GM23338 (cell line): ENCODE data around the gene ZNF8. TPM values are rescaled to one million over a fixed set of nuclear protein-coding genes. Genes with fewer than 3 reads are reported as not detected.

Experiments
- ATAC-seq: fragments of 200-7000 bp; cut with Tn5 transposase; 3 replicates; pipeline ENCODE4 v1.9.1; 2020
- DNase-seq: peaks from one replicate; pipeline ENCODE4 v3.0.0-alpha.2; 2015; ENCODE audit warnings: low spot score
- H2AFZ ChIP-seq: fragments of 200-600 bp; sonication (generic); 2 replicates; pipeline ENCODE4 v1.8.0; 2016; ENCODE audit warnings: antibody characterized with exemption, mild to moderate bottlenecking, moderate library complexity
- H3F3A ChIP-seq: fragments of 200-600 bp; sonication (generic); replicated peaks from 2 replicates; pipeline ENCODE4 v1.8.0; 2017; ENCODE audit warnings: antibody characterized with exemption, mixed run types, low read depth
- H3K27ac ChIP-seq: fragments of 200-600 bp; sonication (generic); 2 replicates; pipeline ENCODE4 v1.6.1; 2016; ENCODE audit warnings: low read depth
- H3K27me3 ChIP-seq: fragments of 200-600 bp; sonication (generic); 2 replicates; pipeline ENCODE4 v1.8.0; 2016; ENCODE audit warnings: mild to moderate bottlenecking, mixed run types, moderate library complexity; ENCODE audit not compliant: insufficient read depth
- H3K36me3 ChIP-seq: fragments of 200-600 bp; sonication (generic); 2 replicates; pipeline ENCODE4 v1.8.0; 2016; ENCODE audit warnings: mild to moderate bottlenecking; ENCODE audit not compliant: insufficient read depth
- H3K4me1 ChIP-seq: fragments of 200-600 bp; sonication (generic); 2 replicates; pipeline ENCODE4 v1.8.0; 2016; ENCODE audit warnings: mild to moderate bottlenecking, moderate library complexity; ENCODE audit not compliant: insufficient read depth
- H3K4me2 ChIP-seq: fragments of 200-600 bp; sonication (generic); 2 replicates; pipeline ENCODE4 v1.7.1; 2017; ENCODE audit warnings: mixed run types
- H3K4me3 ChIP-seq: fragments of 200-600 bp; sonication (generic); 2 replicates; pipeline ENCODE4 v1.6.1; 2016; ENCODE audit warnings: mixed run types
- H3K79me2 ChIP-seq: fragments of 200-600 bp; sonication (generic); replicated peaks from 2 replicates; pipeline ENCODE4 v1.8.0; 2017; ENCODE audit warnings: mild to moderate bottlenecking; ENCODE audit not compliant: insufficient read depth
- H3K9me2 ChIP-seq: fragments of 200-600 bp; sonication (generic); 2 replicates; pipeline ENCODE4 v1.8.0; 2017; ENCODE audit not compliant: insufficient read depth
- H4K20me1 ChIP-seq: fragments of 200-600 bp; sonication (generic); replicated peaks from 2 replicates; pipeline ENCODE4 v1.8.0; 2017; ENCODE audit warnings: mild to moderate bottlenecking; ENCODE audit not compliant: insufficient read depth
- H3K27ac Mint-ChIP-seq: 2 replicates; pipeline ENCODE4 v1.8.0; 2020; ENCODE audit warnings: inconsistent platforms, mild to moderate bottlenecking, moderate library complexity, mixed read lengths
- H3K27me3 Mint-ChIP-seq: 3 replicates; pipeline ENCODE4 v1.8.0; 2022; ENCODE audit warnings: low read depth, mild to moderate bottlenecking, moderate library complexity, mixed read lengths, inconsistent platforms; ENCODE audit not compliant: insufficient read depth, poor library complexity
- H3K36me3 Mint-ChIP-seq: 3 replicates; pipeline ENCODE4 v1.8.0; 2021; ENCODE audit warnings: low read depth, mild to moderate bottlenecking, inconsistent platforms, moderate library complexity, mixed read lengths
- H3K4me1 Mint-ChIP-seq: 3 replicates; pipeline ENCODE4 v1.8.0; 2020; ENCODE audit warnings: mild to moderate bottlenecking, inconsistent platforms, mixed read lengths
- H3K4me3 Mint-ChIP-seq: 3 replicates; pipeline ENCODE4 v1.8.0; 2021; ENCODE audit warnings: moderate library complexity, mild to moderate bottlenecking, inconsistent platforms, mixed read lengths
- H3K9me3 Mint-ChIP-seq: 3 replicates; pipeline ENCODE4 v1.8.0; 2020; ENCODE audit warnings: moderate library complexity, mild to moderate bottlenecking, inconsistent platforms, mixed read lengths
- CREB1 ChIP-seq: fragments of 250-450 bp; sonication (Bioruptor Pico); IDR thresholded peaks from 2 replicates; pipeline ENCODE4 v1.5.0; 2020; ENCODE audit warnings: low read depth, mild to moderate bottlenecking, moderate library complexity
- EZH2phosphoT487 ChIP-seq: fragments of 200-600 bp; sonication (generic); IDR thresholded peaks from one replicate; pipeline ENCODE4 v1.8.1; 2018; ENCODE audit warnings: antibody characterized with exemption; ENCODE audit not compliant: unreplicated experiment
- JUNB ChIP-seq: IDR thresholded peaks from one replicate; pipeline ENCODE4 v1.6.1; 2016; ENCODE audit warnings: antibody characterized with exemption; ENCODE audit not compliant: unreplicated experiment
- NANOG ChIP-seq: IDR thresholded peaks from 2 replicates; pipeline ENCODE4 v1.6.1; 2016; ENCODE audit warnings: antibody characterized with exemption, borderline replicate concordance
- POLR2AphosphoS5 ChIP-seq: IDR thresholded peaks from 2 replicates; pipeline ENCODE4 v1.6.1; 2016; ENCODE audit warnings: antibody characterized with exemption, low read depth
- STAT1 ChIP-seq: IDR thresholded peaks from one replicate; pipeline ENCODE4 v1.6.1; 2016; ENCODE audit warnings: antibody characterized with exemption; ENCODE audit not compliant: unreplicated experiment
- ZNF331 ChIP-seq: fragments of 250-450 bp; sonication (Bioruptor Pico); IDR thresholded peaks from 2 replicates; pipeline ENCODE4 v1.5.0; 2020; ENCODE audit warnings: low read depth, mild to moderate bottlenecking, moderate library complexity
- ZNF462 ChIP-seq: fragments of 250-450 bp; sonication (Bioruptor Pico); IDR thresholded peaks from 2 replicates; pipeline ENCODE4 v1.5.0; 2020; ENCODE audit warnings: mild to moderate bottlenecking, moderate library complexity
- polyA plus RNA-seq: library from polyadenylated mRNA; unstranded; fragments of >200 nt; fragmentation: Nextera tagmentation; extraction: Ambion mirVana; gene quantifications from 2 replicates; pipeline ENCODE4 v1.2.1, GENCODE V29; 2016
- total RNA-seq: library from RNA; depleted of rRNA; stranded (reverse); fragments of >200 nt; shearing (Covaris generic); gene quantifications from 2 replicates; pipeline ENCODE4 v1.2.3, GENCODE V29; 2014
- TF ChIP-seq, protein P1 (sequence below): IDR thresholded peaks from 2 replicates; pipeline ENCODE4 v1.6.1; 2016; ENCODE audit warnings: antibody characterized with exemption
- TF ChIP-seq, protein P2 (sequence below): IDR thresholded peaks from one replicate; pipeline ENCODE4 v1.6.1; 2018; ENCODE audit warnings: antibody characterized with exemption; ENCODE audit not compliant: unreplicated experiment
- TF ChIP-seq, protein P3 (sequence below), 2 experiments: fragments of 200-600 bp in 1 of 2; sonication (generic) in 1 of 2; conservative IDR thresholded peaks; 2 replicates each; pipeline versions ENCODE4 v1.5.1 to v1.6.1; 2016 to 2017; ENCODE audit warnings: antibody characterized with exemption in 2 of 2, low read depth in 2 of 2, mild to moderate bottlenecking in 2 of 2, moderate library complexity in 1 of 2

Gene ZNF8
- total and polyA plus RNA-seq, 2 experiments from 2014 or later, result 4.3 to 30.3 TPM

GRCh38 chr19:58237324-58237723 lies 41.4 kb upstream of the ZNF8 start:
- H3K9me3 Mint-ChIP-seq, result peaks cover 7% of the 10 kb centered on the region; the same call in 1 of the 3 replicates
- TF ChIP-seq ZNF331 (CRISPR knock-in tag) (no peak), JUNB (no peak), NANOG (no peak), EZH2phosphoT487 (no peak), CREB1 (no peak), POLR2AphosphoS5 (no peak), STAT1 (no peak)
- TF ChIP-seq, protein P1, sequence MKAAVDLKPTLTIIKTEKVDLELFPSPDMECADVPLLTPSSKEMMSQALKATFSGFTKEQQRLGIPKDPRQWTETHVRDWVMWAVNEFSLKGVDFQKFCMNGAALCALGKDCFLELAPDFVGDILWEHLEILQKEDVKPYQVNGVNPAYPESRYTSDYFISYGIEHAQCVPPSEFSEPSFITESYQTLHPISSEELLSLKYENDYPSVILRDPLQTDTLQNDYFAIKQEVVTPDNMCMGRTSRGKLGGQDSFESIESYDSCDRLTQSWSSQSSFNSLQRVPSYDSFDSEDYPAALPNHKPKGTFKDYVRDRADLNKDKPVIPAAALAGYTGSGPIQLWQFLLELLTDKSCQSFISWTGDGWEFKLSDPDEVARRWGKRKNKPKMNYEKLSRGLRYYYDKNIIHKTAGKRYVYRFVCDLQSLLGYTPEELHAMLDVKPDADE, result no peak
- TF ChIP-seq, protein P2, sequence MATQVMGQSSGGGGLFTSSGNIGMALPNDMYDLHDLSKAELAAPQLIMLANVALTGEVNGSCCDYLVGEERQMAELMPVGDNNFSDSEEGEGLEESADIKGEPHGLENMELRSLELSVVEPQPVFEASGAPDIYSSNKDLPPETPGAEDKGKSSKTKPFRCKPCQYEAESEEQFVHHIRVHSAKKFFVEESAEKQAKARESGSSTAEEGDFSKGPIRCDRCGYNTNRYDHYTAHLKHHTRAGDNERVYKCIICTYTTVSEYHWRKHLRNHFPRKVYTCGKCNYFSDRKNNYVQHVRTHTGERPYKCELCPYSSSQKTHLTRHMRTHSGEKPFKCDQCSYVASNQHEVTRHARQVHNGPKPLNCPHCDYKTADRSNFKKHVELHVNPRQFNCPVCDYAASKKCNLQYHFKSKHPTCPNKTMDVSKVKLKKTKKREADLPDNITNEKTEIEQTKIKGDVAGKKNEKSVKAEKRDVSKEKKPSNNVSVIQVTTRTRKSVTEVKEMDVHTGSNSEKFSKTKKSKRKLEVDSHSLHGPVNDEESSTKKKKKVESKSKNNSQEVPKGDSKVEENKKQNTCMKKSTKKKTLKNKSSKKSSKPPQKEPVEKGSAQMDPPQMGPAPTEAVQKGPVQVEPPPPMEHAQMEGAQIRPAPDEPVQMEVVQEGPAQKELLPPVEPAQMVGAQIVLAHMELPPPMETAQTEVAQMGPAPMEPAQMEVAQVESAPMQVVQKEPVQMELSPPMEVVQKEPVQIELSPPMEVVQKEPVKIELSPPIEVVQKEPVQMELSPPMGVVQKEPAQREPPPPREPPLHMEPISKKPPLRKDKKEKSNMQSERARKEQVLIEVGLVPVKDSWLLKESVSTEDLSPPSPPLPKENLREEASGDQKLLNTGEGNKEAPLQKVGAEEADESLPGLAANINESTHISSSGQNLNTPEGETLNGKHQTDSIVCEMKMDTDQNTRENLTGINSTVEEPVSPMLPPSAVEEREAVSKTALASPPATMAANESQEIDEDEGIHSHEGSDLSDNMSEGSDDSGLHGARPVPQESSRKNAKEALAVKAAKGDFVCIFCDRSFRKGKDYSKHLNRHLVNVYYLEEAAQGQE, result no peak
- TF ChIP-seq, protein P3, sequence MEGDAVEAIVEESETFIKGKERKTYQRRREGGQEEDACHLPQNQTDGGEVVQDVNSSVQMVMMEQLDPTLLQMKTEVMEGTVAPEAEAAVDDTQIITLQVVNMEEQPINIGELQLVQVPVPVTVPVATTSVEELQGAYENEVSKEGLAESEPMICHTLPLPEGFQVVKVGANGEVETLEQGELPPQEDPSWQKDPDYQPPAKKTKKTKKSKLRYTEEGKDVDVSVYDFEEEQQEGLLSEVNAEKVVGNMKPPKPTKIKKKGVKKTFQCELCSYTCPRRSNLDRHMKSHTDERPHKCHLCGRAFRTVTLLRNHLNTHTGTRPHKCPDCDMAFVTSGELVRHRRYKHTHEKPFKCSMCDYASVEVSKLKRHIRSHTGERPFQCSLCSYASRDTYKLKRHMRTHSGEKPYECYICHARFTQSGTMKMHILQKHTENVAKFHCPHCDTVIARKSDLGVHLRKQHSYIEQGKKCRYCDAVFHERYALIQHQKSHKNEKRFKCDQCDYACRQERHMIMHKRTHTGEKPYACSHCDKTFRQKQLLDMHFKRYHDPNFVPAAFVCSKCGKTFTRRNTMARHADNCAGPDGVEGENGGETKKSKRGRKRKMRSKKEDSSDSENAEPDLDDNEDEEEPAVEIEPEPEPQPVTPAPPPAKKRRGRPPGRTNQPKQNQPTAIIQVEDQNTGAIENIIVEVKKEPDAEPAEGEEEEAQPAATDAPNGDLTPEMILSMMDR (conservative IDR thresholded peaks at IDR 0.05; ENCODE audit: low read depth in 2 of 2), result no peak
- peaks cover 97% of the 10 kb centered on the region for H3K36me3 Mint-ChIP-seq
- peaks cover 12% of the 10 kb centered on the region for H3K27me3 Mint-ChIP-seq
- H3K4me1 ChIP-seq, result no peaks in the 10 kb centered on the region
- H3K27ac ChIP-seq, result no peak overlapping the region
- H4K20me1 ChIP-seq, result peaks cover 32% of the 10 kb centered on the region; the same call in 1 of the 2 replicates
- H3K27me3 ChIP-seq, result no peaks in the 10 kb centered on the region
- no peaks in the 10 kb centered on the region for H3K4me1 Mint-ChIP-seq
- H3K36me3 ChIP-seq, result peaks cover 61% of the 10 kb centered on the region
- peaks cover 3% of the 10 kb centered on the region; the same call in 1 of the 2 replicates for H3F3A ChIP-seq
- no peak overlapping the region for H3K4me3 ChIP-seq
- H3K79me2 ChIP-seq, result peaks cover 66% of the 10 kb centered on the region
- ATAC-seq, result no peak
- no peak overlapping the region for H3K4me2 ChIP-seq
- H3K27ac Mint-ChIP-seq, result no peak overlapping the region
- H3K9me2 ChIP-seq, result no peaks in the 10 kb centered on the region
- DNase-seq, result no peak
- H2AFZ ChIP-seq, result no peak overlapping the region
- H3K4me3 Mint-ChIP-seq, result no peak overlapping the region

- Mint-ChIP-seq H3K4me1 (no peaks in the 10 kb centered on the region), H3K9me3 (peaks cover 51% of the 10 kb centered on the region), H3K4me3 (no peak overlapping the region), H3K27me3 (peaks cover 5% of the 10 kb centered on the region), H3K27ac (no peak overlapping the region), H3K36me3 (peaks cover 100% of the 10 kb centered on the region)
- Histone ChIP-seq H3K79me2 (peaks cover 24% of the 10 kb centered on the region), H2AFZ (no peak overlapping the region), H3F3A (0 out of 2 replicates have a peak, but pooled peaks cover 3% of the 10 kb centered on the region), H4K20me1 (peaks cover 8% of the 10 kb centered on the region), H3K36me3 (peaks cover 53% of the 10 kb centered on the region), H3K9me2 (no peaks in the 10 kb centered on the region; the same call in 1 of the 2 replicates), H3K4me3 (no peak overlapping the region), H3K27ac (no peak overlapping the region), H3K4me1 (no peaks in the 10 kb centered on the region), H3K27me3 (no peaks in the 10 kb centered on the region), H3K4me2 (no peak overlapping the region)
- DNase-seq (no peak), ATAC-seq (no peak)
- TF ChIP-seq ZNF462, result no peak
Measured at GRCh38 chr19:58243351-58243750, 35.4 kb upstream of the ZNF8 start.
